MM.1S (cell line): ENCODE data around the gene AGPAT3.

Experiments
- DNase-seq: peaks from one replicate; pipeline ENCODE4 v3.0.0-alpha.2; 2015
- H2AFZ ChIP-seq: fragments of 300-600 bp; sonication (generic); 2 replicates; pipeline ENCODE4 v1.6.0; 2016; ENCODE audit warnings: antibody characterized with exemption, low read length
- H3F3A ChIP-seq: fragments of 300-600 bp; sonication (generic); 2 replicates; pipeline ENCODE4 v1.6.1; 2016; ENCODE audit warnings: mild to moderate bottlenecking, antibody characterized with exemption, low read length, moderate library complexity, mixed read lengths; ENCODE audit not compliant: insufficient read depth
- H3K27ac ChIP-seq: fragments of 300-600 bp; sonication (generic); 2 replicates; pipeline ENCODE4 v1.5.1; 2016; ENCODE audit warnings: mild to moderate bottlenecking, low read length
- H3K27me3 ChIP-seq: fragments of 300-600 bp; sonication (generic); replicated peaks from 2 replicates; pipeline ENCODE4 v1.6.0; 2016; ENCODE audit warnings: low read length; ENCODE audit not compliant: insufficient read depth
- H3K36me3 ChIP-seq: fragments of 300-600 bp; sonication (generic); replicated peaks from 2 replicates; pipeline ENCODE4 v1.6.1; 2016; ENCODE audit warnings: mild to moderate bottlenecking, low read length, mixed read lengths; ENCODE audit not compliant: insufficient read depth
- H3K4me1 ChIP-seq: fragments of 300-600 bp; sonication (generic); 2 replicates; pipeline ENCODE4 v1.6.1; 2016; ENCODE audit warnings: low read length, mixed read lengths
- H3K4me2 ChIP-seq: fragments of 300-600 bp; sonication (generic); 2 replicates; pipeline ENCODE4 v1.6.0; 2016; ENCODE audit warnings: low read depth, low read length
- H3K4me3 ChIP-seq: fragments of 300-600 bp; sonication (generic); 2 replicates; pipeline ENCODE4 v1.5.1; 2016; ENCODE audit warnings: low read length, mixed read lengths
- H3K79me2 ChIP-seq: fragments of 300-600 bp; sonication (generic); 2 replicates; pipeline ENCODE4 v1.6.1; 2016; ENCODE audit warnings: mixed run types, low read length, mixed read lengths
- H3K9ac ChIP-seq: fragments of 300-600 bp; sonication (generic); 2 replicates; pipeline ENCODE4 v1.6.1; 2016; ENCODE audit warnings: low read length, mixed read lengths
- H3K9me2 ChIP-seq: fragments of 300-600 bp; sonication (generic); replicated peaks from 2 replicates; pipeline ENCODE4 v1.6.1; 2016; ENCODE audit warnings: mild to moderate bottlenecking, low read length, mixed read lengths; ENCODE audit not compliant: insufficient read depth
- H3K9me3 ChIP-seq: fragments of 300-600 bp; sonication (generic); replicated peaks from 2 replicates; pipeline ENCODE4 v1.6.1; 2016; ENCODE audit warnings: mild to moderate bottlenecking, low read length, mixed read lengths; ENCODE audit not compliant: insufficient read depth
- H4K20me1 ChIP-seq: fragments of 300-600 bp; sonication (generic); 2 replicates; pipeline ENCODE4 v1.6.1; 2016; ENCODE audit warnings: mild to moderate bottlenecking, low read length, moderate library complexity, mixed read lengths; ENCODE audit not compliant: insufficient read depth
- CTCF ChIP-seq: fragments of 300-600 bp; sonication (generic); IDR thresholded peaks from 2 replicates; pipeline ENCODE4 v1.5.1; 2016; ENCODE audit warnings: antibody characterized with exemption, low read length, mixed read lengths
- EZH2 ChIP-seq: fragments of 300-600 bp; sonication (generic); optimal IDR thresholded peaks from 2 replicates; pipeline ENCODE3; 2017; ENCODE audit warnings: low read depth, mild to moderate bottlenecking, antibody characterized with exemption, low read length, mixed read lengths
- EZH2phosphoT487 ChIP-seq: fragments of 300-600 bp; sonication (generic); IDR thresholded peaks from 2 replicates; pipeline ENCODE4 v1.6.1; 2018; ENCODE audit warnings: antibody characterized with exemption, low read length

Gene AGPAT3

DNA sequence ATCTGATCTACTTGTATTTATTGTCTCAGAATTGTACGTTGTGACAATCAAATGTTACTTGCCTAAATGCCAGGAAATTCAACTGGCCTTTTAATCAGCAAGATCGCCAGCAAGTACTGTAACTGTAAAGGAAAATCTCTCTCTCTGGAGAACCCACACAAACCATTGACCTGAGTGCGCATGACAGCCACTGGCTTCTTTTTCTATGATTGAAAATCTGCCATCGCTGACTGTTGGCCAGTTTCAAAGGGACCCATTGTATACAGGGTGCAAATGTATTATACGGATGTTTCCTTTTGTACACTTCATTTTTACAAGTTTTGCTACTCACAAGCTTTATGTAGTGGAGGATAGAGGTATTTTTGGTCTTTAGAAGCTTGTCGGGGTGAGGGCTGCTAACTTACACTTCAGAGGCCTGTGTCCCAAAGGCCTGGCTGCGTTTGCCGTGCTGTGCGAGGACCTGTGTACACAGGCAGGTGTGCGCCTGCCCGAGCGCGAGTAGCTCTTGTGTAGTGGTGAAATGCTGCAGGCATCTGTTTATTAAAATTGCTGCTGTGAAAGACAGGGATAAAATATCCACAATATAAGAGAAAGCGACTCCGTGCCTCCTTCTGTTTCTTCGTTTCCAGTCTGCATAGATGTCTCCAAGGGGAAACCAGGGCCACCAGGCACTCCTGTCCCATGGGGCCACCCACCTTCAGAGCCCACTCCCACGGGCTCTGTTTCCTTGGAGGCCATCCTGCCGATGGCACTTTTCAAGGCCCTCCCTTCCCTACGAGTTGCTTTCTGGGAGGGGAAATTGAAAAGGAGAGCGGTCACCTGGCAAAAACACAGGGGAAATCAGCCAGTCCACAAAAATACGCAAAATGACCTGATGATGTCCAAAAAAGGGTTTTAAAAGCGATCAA, 121.8 kb downstream of the AGPAT3 start:
- H3K9me3 ChIP-seq = no peaks in the 10 kb centered on the region
- no peak overlapping the region for H3K27ac ChIP-seq
- no peaks in the 10 kb centered on the region for H4K20me1 ChIP-seq
- no peaks in the 10 kb centered on the region for H3K4me1 ChIP-seq
- H3K79me2 ChIP-seq = no peaks in the 10 kb centered on the region
- no peak for TF ChIP-seq CTCF
- TF ChIP-seq EZH2phosphoT487 = no peak
- TF ChIP-seq EZH2 = no peak
- peaks cover 5% of the 10 kb centered on the region for H3F3A ChIP-seq
- H3K4me2 ChIP-seq = no peak overlapping the region
- H3K9ac ChIP-seq = no peak overlapping the region
- no peak overlapping the region for H3K4me3 ChIP-seq
- no peaks in the 10 kb centered on the region for H3K9me2 ChIP-seq
- peaks cover 3% of the 10 kb centered on the region for H3K27me3 ChIP-seq
- H2AFZ ChIP-seq = no peak overlapping the region
- DNase-seq = no peak
- no peaks in the 10 kb centered on the region for H3K36me3 ChIP-seq

DNA sequence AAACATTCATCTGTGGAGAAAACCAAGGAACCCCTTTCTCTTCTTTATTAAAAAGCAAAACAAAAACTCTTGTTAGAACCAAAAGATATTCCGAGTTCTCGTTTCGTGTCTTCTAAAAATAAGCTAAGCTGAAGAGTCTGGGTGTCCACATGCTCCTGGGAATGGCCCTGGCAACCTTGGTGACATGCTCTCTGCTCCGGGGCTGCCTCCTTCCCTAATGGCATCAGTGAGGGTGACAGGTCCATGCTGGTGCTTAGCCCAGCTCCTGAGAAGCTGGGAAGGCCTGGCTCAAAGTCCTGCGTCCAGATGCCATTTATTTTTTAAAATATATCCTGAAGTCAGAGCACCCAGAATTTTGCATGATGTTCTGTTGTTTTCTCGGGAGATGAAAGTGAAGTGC, 122.5 kb downstream of the AGPAT3 start:
- Histone ChIP-seq H4K20me1 (no peaks in the 10 kb centered on the region), H3K9me2 (no peaks in the 10 kb centered on the region), H3K79me2 (no peaks in the 10 kb centered on the region), H3K4me1 (no peaks in the 10 kb centered on the region), H3K27ac (no peak overlapping the region), H3K9ac (no peak overlapping the region), H3K36me3 (no peaks in the 10 kb centered on the region), H3K9me3 (no peaks in the 10 kb centered on the region), H2AFZ (no peak overlapping the region), H3K4me3 (no peak overlapping the region), H3K27me3 (peaks cover 9% of the 10 kb centered on the region), H3K4me2 (no peak overlapping the region), H3F3A (peaks cover 5% of the 10 kb centered on the region)
- no peak for TF ChIP-seq EZH2phosphoT487
- no peak for TF ChIP-seq EZH2
- TF ChIP-seq CTCF = no peak
- no peak for DNase-seq

- Histone ChIP-seq H3K9me3 (no peaks in the 10 kb centered on the region), H3K9me2 (no peaks in the 10 kb centered on the region), H3K27ac (no peak overlapping the region), H3K4me3 (no peak overlapping the region), H3K9ac (no peak overlapping the region), H4K20me1 (no peaks in the 10 kb centered on the region), H3K27me3 (peaks cover 14% of the 10 kb centered on the region), H3K4me2 (no peak overlapping the region), H3K79me2 (no peaks in the 10 kb centered on the region), H3K36me3 (no peaks in the 10 kb centered on the region), H3F3A (peaks cover 5% of the 10 kb centered on the region), H3K4me1 (no peaks in the 10 kb centered on the region), H2AFZ (no peak overlapping the region)
- TF ChIP-seq EZH2 (no peak), EZH2phosphoT487 (no peak), CTCF (no peak)
- no peak for DNase-seq
These were observed 123.0 kb downstream of the AGPAT3 start for GRCh38 chr21:43988016-43988415.
